HEK293T (cell line): Measurements from ENCODE around the gene DENR.
A peak's percentile ranks its signal among the peaks of the same experiment; 100 is the strongest.

Experiments
- CTCF ChIA-PET: fragments of 350-600 bp; formaldehyde crosslinking; extraction: SDS; loops from one replicate; lab custom pipeline; 2021; ENCODE audit warnings: antibody characterized with exemption, inconsistent platforms; lab: Yijun Ruan, JAX
- POLR2A ChIA-PET: fragments of 350-600 bp; formaldehyde crosslinking; extraction: SDS; loops from one replicate; lab custom pipeline; 2020; ENCODE audit warnings: antibody characterized with exemption, inconsistent platforms; lab: Yijun Ruan, JAX
- DNase-seq: peaks from one replicate; pipeline ENCODE4 v3.0.0; 2012; ENCODE audit warnings: mixed read lengths; ENCODE audit errors: extremely low spot score
- ARNT ChIP-seq: fragments of 450-650 bp; IDR thresholded peaks from 2 replicates; pipeline ENCODE4 v1.6.1; 2017; ENCODE audit warnings: mild to moderate bottlenecking
- BHLHE40 ChIP-seq: fragments of 450-650 bp; IDR thresholded peaks from 2 replicates; pipeline ENCODE4 v1.6.1; 2016; ENCODE audit warnings: mild to moderate bottlenecking, moderate library complexity, borderline replicate concordance
- CTBP1 ChIP-seq: fragments of 450-650 bp; IDR thresholded peaks from 2 replicates; pipeline ENCODE4 v1.6.1; 2016; ENCODE audit warnings: borderline replicate concordance
- ELF4 ChIP-seq: fragments of 450-650 bp; IDR thresholded peaks from 2 replicates; pipeline ENCODE4 v1.6.1; 2017; ENCODE audit warnings: antibody characterized with exemption
- FOXA1 ChIP-seq: fragments of 450-650 bp; IDR thresholded peaks from 2 replicates; pipeline ENCODE4 v1.6.1; 2016; ENCODE audit warnings: mild to moderate bottlenecking
- FOXK2 ChIP-seq: fragments of 450-650 bp; IDR thresholded peaks from 2 replicates; pipeline ENCODE4 v1.6.1; 2016; ENCODE audit warnings: mild to moderate bottlenecking
- FOXM1 ChIP-seq: fragments of 450-650 bp; IDR thresholded peaks from 2 replicates; pipeline ENCODE4 v1.6.1; 2017; ENCODE audit warnings: mild to moderate bottlenecking, borderline replicate concordance
- HDGF ChIP-seq: fragments of 450-650 bp; IDR thresholded peaks from 2 replicates; pipeline ENCODE4 v1.6.1; 2017; ENCODE audit warnings: antibody characterized with exemption, borderline replicate concordance
- L3MBTL2 ChIP-seq: fragments of 450-650 bp; conservative IDR thresholded peaks from 2 replicates; pipeline ENCODE4 v1.6.1; 2016; ENCODE audit warnings: mild to moderate bottlenecking
- LEF1 ChIP-seq: fragments of 450-650 bp; IDR thresholded peaks from 2 replicates; pipeline ENCODE4 v1.6.1; 2017; ENCODE audit warnings: mild to moderate bottlenecking, borderline replicate concordance
- NFRKB ChIP-seq: fragments of 450-650 bp; IDR thresholded peaks from 2 replicates; pipeline ENCODE4 v1.6.1; 2016; ENCODE audit warnings: mild to moderate bottlenecking, moderate library complexity
- SP1 ChIP-seq: fragments of 450-650 bp; IDR thresholded peaks from 2 replicates; pipeline ENCODE4 v1.6.1; 2017
- SUZ12 ChIP-seq: fragments of 450-650 bp; IDR thresholded peaks from 2 replicates; pipeline ENCODE4 v1.6.1; 2016; ENCODE audit warnings: mild to moderate bottlenecking
- TARDBP ChIP-seq: fragments of 450-650 bp; IDR thresholded peaks from 2 replicates; pipeline ENCODE4 v1.6.1; 2016
- ZNF384 ChIP-seq: fragments of 450-650 bp; IDR thresholded peaks from 2 replicates; pipeline ENCODE4 v1.6.1; 2016
- TF ChIP-seq, protein P1 (sequence below): fragments of 450-650 bp; IDR thresholded peaks from 2 replicates; pipeline ENCODE4 v1.6.1; 2016

Gene DENR

DNA sequence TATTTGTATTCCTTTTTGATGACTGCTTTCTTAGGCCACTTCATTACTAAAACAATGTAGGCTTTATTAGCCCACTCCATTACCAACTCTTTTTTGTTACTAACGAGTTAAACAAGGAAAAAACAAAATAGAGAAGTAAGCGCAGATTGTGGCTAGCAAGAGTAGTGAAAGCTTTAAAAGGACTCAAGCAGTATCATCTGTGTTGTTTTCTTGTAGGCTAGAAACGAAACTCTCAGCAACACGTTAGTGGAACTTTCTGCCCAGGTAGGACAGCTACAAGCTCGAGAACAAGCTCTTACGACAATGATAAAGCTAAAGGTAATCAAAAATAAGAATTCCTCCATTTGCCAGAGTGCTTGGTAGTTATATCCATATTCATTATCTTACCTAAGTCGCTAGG lies 32.9 kb downstream of the DENR start:
- CTCF ChIA-PET = interaction anchor here (1.1 kb wide), 1 partner anchor 8 kb away, joined by 3 read pairs; no protein-coding TSS in a partner anchor
- TF ChIP-seq NFRKB (no peak), FOXK2 (no peak), L3MBTL2 (no peak), LEF1 (no peak), CTBP1 (no peak)
- no peak for DNase-seq
- POLR2A ChIA-PET = no interaction called here

DNA sequence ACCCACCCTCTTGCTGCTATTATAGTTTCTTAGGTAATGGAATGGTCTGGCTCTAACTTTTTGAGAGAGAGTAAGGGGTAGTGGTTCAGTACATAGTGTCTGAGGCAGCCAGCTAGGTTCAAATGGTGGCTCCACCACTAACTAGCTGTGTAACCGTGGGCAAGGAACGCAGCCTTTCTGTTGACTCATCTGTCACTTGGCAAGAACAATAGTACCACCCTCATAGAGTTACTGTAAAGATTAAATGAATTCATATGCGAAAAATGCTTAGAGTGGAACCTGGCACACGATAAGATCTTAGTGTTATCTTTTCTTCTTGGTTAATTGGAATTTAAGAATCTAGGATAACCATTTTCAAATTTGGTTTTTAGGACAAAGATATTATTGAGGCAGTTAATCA lies 35.8 kb downstream of the DENR start:
- POLR2A ChIA-PET = interaction anchor here (0.6 kb wide), 1 partner anchor 26 kb away, joined by 3 read pairs; no protein-coding TSS in a partner anchor
- no peak for TF ChIP-seq ARNT
- DNase-seq = no peak
- CTCF ChIA-PET = no interaction called here

DNA sequence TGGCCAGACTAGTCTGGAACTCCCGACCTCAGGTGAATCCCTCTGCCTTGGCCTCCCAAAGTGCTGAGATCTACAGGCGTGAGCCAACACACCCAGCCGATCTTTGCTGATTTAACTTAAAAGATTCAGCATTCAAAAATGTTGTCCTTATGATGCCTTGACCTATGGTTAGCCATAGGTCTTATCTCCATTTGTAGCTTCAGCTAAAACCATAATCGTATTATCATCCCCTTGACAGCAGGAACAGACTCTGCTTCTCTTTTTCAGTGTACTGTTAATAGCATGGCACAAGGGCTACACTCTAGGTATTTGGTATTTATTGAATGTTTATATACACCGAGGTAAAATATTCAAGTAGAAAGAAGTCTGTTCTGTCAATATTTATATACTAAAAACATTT lies 37.0 kb downstream of the DENR start:
- ChIA-PET POLR2A (no interaction called here), CTCF (interaction anchor here (0.6 kb wide), 1 partner anchor 71 kb away, joined by 3 read pairs; no protein-coding TSS in a partner anchor)
- TF ChIP-seq LEF1 (no peak), FOXA1 (no peak), SP1 (no peak), NFRKB (no peak), FOXM1 (no peak), HDGF (no peak), ELF4 (no peak), SUZ12 (no peak)
- no peak for DNase-seq

DNA sequence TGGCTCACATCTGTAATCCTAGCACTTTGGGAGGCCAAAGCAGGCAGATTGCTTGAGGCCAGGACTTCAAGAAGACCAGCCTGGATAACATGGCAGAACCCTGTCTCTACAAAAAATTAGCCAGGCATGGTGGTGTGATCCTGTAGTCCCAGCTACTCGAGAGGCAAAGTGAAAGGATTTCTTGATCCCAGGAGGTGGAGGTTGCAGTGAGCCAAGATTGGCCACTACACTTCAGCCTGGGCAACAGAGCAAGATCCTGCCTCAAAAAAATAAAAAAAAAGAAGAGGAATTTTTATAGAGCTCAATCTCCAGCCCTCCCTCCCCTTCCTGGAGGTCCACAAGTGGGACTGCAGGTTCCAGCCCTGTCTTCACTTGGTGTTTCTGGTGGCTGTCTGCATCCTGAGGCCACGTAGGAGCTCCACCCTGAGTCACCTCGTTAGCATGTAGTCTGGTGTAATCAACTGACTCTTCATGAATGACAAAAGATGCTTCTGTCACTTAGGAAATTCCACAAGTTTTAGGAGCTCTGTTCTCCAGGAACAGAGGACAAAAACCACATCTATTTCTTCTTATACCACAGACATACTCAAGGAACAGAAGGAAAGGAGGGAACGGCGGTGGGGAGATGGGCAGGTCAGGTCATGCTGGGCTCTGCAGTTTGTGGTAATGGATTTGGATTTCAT lies 37.9 kb downstream of the DENR start:
- DNase-seq = no peak
- ChIA-PET CTCF (no interaction called here), POLR2A (no interaction called here)
- TF ChIP-seq TARDBP (no peak), ELF4 (no peak), BHLHE40 (no peak), FOXM1 (no peak), ZNF384 (no peak), FOXA1 (no peak), ARNT (no peak), LEF1 (no peak), CTBP1 (no peak), SUZ12 (no peak), SP1 (no peak), L3MBTL2 (no peak), HDGF (no peak)
- TF ChIP-seq, protein P1, sequence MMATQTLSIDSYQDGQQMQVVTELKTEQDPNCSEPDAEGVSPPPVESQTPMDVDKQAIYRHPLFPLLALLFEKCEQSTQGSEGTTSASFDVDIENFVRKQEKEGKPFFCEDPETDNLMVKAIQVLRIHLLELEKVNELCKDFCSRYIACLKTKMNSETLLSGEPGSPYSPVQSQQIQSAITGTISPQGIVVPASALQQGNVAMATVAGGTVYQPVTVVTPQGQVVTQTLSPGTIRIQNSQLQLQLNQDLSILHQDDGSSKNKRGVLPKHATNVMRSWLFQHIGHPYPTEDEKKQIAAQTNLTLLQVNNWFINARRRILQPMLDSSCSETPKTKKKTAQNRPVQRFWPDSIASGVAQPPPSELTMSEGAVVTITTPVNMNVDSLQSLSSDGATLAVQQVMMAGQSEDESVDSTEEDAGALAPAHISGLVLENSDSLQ = no peak

DNA sequence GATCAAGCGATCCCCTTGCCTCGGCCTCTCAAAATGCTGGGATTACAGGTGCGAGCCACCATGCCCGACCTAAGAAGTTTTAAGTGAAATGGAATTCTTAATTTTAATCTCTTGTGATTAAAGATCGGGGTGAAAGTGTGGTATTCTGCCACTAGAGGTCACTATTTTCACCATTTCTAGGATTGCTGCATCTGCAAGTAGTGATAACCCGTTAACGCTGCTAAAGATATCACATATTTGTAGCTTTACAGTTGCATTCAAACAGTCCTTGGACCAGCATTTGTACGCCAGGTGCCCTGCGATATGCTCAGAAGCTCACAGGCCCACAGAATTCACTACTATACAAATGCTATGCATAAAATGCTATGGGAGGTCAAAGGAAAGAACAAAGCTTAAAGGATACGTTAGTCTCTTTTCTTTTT lies 41.1 kb downstream of the DENR start:
- ChIA-PET POLR2A (interaction anchor here (0.9 kb wide), 1 partner anchor 439 kb away, joined by 4 read pairs; no protein-coding TSS in a partner anchor), CTCF (interaction anchor here (0.5 to 2.2 kb wide), 19 partner anchors 8 to 156 kb away, joined by 3 to 7 read pairs (median 3); no protein-coding TSS in a partner anchor)
- peak; percentile 61 for DNase-seq
- TF ChIP-seq FOXA1 (no peak), BHLHE40 (no peak), ARNT (no peak), FOXM1 (no peak), NFRKB (no peak), FOXK2 (no peak), L3MBTL2 (no peak), CTBP1 (no peak)

DNA sequence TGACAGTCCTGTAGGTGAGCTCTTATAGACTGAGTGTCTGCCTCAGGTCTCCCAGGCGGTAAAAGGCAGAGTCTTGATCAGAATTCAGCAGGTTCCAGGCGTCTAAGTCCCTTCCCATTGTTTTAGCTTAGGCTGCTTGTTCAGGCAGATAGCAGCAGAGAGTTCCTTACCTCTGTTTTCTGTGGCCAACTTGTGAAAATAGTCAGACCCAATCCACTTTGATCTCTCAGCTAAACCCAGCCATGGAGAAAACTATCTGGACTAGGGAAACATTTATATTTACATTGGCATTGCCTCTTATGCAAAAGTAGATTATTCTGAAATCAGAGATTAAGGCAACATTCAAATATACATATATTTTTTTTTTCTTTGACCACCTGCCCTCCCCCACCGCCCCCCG lies 43.2 kb downstream of the DENR start:
- POLR2A ChIA-PET = no interaction called here
- CTCF ChIA-PET = no interaction called here

DNA sequence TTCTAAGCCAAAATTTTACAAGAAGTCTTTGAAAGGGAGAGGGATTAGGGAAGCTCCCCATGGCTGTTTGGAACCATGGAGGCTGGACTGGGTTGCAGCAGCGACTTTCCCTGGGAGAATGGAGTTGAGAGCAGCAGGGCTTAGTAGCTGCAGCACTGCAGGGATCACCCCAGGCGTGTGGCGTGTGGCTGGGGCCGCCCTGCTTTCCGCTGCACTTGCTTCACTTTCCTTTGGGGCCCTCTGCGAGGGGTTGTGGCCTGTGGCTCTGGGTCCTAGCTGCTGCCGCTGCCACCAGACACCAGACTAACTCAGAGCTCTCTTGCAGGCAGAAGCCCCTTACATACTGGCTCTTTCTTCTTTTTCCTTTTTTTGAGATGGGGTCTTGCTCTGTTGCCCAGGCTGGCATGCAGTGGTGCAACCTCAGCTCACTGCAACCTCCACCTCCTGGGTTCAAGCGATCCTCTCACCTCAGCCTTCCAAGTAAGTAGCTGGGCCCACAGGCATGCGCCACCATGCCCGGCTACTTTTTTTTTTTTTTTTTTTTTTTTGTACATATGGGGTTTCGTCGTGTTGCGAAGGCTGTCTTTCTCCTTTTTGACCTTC lies 47.1 kb downstream of the DENR start:
- ChIA-PET CTCF (no interaction called here), POLR2A (no interaction called here)
- DNase-seq = no peak
- TF ChIP-seq ELF4 = no peak
- TF ChIP-seq FOXM1 = no peak
- no peak for TF ChIP-seq CTBP1
- no peak for TF ChIP-seq HDGF
- no peak for TF ChIP-seq L3MBTL2
- no peak for TF ChIP-seq SP1
- no peak for TF ChIP-seq TARDBP
- no peak for TF ChIP-seq BHLHE40
- TF ChIP-seq ARNT = no peak
- no peak for TF ChIP-seq SUZ12
- TF ChIP-seq LEF1 = no peak
- no peak for TF ChIP-seq FOXA1
- TF ChIP-seq NFRKB = no peak
- TF ChIP-seq ZNF384 = no peak
- TF ChIP-seq, protein P1 = no peak

More for the DNA sequence above, 43.2 kb downstream of the DENR start:
- no peak for DNase-seq
- TF ChIP-seq SP1 (no peak), FOXM1 (no peak), ARNT (no peak), L3MBTL2 (no peak), HDGF (no peak), TARDBP (no peak), BHLHE40 (no peak), CTBP1 (no peak), FOXA1 (no peak), FOXK2 (no peak), ZNF384 (no peak)
